HPDE6-E6E7 (cell line): Measurements from ENCODE around the gene TBC1D4.

ENCODE experiments used
- DNase-seq: peaks from one replicate; pipeline ENCODE4 v3.0.0; 2011; ENCODE audit warnings: missing footprints; ENCODE audit errors: extremely low spot score

TBC1D4 gene

DNA sequence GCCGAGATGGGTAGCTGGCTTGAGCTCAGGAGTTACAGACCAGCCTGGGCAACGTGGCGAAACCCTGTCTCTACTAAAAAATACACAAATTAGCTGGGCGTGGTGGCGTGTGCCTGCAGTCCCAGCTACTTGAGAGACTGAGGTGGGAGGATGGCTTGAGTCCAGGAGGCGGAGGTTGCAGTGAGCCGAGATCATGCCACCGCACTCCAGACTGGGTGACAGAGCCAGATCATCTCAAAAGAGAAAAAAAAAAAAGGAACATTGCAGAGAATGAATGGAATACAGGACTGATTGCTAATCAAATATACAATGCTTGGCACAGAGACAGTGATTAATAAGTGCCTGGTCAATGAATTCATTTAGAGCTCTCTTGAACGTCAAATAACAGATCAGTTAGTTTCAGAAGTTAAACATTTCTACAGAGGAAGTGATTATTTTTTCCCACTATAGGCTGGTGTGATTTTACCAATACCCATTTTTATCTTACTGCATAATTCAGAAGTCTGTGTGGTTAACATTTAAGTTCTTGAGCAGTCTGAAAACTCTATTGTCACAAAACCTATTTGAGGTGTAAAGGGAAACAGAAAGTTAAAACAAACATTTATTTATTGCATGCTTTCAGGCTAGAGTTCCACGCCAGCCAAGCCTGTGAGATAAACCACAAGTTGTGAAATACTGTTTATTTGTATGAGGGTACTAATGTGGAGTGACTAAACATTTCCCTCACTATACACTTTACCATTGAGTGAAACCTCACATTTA, 7.7 kb upstream of the TBC1D4 start:
- peak; percentile 15 for DNase-seq

DNA sequence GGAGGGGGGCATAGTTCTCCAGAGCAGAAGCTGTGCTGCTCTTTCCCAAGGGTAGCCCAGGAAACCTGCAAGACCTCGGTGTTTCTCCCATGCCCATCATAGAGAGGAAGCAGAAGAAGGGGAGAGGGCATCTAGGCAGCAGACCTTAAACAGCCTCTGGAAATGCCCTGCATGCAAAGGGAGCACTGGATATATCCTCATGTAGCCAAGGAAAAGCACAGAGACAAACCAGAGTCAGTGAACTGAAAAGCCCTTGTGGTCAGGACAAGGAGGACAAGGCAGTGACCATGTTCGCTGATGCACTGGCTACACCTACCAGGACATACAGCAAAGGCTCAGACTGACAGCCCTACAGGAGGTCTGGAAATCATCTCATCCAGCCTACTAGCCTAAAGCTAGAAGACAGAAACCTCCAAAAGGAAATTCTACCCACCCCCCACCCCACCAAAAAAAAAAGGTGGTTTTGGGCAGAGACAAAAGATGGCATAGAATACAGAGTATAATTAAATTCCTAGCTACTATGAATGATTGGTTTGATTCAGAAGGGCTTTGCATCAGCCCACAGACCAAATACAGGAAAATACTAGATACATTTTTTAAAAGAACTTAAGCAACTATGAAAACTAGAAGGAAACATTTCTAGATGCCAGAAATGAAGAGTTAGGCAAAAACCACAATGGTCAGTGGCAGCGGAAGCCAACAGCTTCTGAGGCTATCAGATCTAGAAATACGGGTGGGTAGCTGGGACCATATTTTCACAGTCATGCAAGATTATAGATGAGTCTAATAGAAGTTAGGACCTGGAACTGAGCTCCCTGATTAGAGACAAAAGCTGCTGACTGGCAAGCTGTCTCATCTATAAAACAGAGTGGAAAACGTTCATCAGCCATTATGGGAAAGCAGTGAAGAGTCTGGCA, 4.4 kb upstream of the TBC1D4 start:
- no peak for DNase-seq

DNA sequence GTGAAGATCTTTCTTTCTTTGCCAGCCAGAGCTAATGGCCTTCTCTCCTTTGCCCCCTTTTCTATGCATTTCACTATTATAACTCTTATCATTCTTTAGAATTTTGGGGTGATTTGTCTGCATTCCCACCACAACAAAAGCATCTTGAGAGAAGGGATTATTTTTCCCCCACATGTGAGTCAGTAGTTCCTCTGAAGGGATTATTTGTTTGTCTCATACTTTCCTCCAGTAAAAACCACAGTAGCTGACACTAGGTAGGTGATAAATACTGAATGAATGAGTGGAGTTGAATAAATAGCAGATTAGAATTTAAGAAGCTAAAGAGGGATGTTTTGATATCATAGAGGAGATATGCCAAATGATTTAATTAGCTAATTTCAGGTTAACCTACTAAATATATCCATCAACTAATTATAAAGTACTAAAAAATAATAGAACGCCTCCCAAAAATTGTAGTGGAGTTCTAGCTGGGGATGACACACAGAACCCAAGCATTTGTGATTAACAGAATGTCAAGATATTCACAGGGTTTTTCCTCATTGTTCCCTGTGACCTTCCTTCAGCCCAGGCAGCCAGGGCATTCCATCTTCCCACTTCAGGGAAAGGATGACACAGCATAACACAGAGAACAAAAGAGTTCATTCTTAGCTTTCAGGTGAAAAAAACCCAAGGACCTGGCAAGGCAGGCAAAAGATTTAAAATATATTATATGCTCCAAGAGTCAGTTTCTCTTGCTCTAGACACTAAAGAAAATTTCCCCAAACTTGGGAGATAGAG, 3.5 kb upstream of the TBC1D4 start:
- no peak for DNase-seq

DNA sequence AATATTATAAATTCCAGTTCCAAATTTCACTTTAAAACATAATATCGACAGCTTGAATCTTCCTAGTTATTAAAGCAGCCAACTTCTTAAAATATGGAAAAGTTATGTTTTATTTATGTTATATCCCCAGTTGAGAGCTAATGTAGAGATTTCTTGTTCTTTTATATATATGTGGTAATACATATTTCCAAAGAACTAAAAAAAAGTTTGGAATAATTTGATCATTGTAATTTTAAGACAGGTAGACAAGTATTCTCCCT, 781 bp upstream of the TBC1D4 start:
- DNase-seq: no peak

- DNase-seq: peak; percentile 25
Observed at GRCh38 chr13:75481176-75482069, 546 bp downstream of the TBC1D4 start.

- peak; percentile 71 for DNase-seq
Observed at GRCh38 chr13:75480671-75481175, 1.2 kb downstream of the TBC1D4 start.

GRCh38 chr13:75479102-75479740, 2.7 kb downstream of the TBC1D4 start:
- no peak for DNase-seq

DNA sequence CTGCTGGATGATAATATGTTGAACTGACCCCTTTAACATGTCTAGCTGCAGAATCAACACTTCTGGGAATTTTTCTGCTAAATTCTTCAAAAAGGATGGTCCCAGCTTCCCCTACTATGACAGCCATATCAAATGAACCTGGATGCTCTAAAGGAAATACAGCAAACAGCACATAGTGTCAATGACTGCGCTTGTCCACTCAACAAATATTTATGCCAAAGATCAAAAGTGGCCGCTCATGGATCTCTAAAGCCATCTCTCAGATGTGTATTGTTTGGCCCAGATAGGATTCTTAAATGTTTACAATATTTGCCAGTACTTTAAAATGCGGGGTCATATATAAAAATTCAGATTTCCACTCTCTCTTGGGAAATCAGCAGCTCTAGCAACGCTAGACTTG, 3.3 kb downstream of the TBC1D4 start:
- no peak for DNase-seq

DNA sequence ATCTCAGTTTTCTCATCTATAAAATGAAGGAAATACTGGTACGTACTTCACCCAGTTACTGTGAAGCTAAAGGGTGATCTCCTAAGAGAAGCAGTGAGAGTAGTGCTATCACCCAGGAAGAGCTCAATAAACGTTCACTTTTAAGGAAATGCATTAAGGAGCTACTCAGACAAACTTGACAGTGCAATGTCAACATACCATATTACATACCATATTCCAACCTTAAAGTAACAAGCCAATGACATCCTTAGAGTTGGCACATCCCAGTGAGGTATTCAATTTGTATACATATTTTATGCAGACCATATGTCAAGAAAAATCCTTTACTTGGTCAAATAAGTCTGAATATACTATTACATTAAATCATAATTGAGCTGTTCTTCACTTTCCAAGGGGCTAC, 7.0 kb downstream of the TBC1D4 start:
- DNase-seq: no peak

DNA sequence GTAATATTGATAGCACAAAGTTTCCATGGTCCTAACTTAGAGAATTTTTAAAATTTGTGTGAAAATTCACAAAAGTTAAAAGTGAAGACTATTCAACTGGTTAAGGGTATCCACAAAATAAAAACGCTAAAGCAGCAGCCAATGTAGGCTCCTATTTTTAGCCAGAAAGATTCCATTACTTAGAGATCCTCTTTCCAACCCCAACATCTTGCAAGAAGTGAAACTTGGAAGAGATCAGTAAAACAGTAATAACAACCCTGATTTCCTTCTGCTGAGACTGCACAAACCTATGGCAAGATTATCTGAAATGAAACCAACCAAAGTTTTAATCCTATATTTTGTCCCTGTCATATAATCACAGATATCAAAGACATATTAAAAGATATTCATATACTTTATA, 8.5 kb downstream of the TBC1D4 start:
- DNase-seq: no peak

GRCh38 chr13:75470676-75471075, 11.3 kb downstream of the TBC1D4 start:
- DNase-seq: no peak

GRCh38 chr13:75469047-75469446, 12.9 kb downstream of the TBC1D4 start:
- no peak for DNase-seq

GRCh38 chr13:75468602-75469001, 13.4 kb downstream of the TBC1D4 start:
- DNase-seq: no peak

GRCh38 chr13:75468098-75468497, 13.9 kb downstream of the TBC1D4 start:
- DNase-seq: no peak

DNA sequence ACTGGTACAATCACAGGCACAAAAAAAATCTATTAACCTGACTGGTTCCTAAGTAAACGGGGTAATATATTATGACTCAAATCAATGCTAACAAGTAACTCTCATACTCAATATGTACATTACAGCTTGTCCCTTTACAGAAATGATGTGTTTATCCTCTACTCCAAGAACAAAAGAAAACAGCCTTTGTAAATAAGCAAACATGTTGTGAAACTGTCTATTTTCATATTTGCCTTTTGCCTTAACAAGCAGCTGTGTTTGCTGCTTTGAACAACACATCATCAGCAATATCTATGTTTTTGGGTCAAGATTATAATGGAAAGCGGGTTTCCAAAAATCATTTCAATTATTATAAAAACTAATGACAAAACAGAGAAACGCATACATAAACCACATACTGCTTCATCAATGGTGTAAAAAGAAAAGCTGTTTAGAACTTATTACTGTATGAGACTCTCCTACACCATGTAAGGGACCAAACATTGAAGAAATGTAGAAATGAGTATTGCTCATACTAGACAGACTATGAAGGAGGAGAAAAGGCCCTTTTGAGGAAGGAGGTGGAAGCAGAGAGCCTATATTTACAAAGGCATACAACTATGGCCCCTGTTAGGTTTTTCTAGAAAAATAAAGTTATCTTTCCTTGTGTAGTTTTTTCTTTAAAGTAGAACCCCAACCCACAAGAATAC, 14.8 kb downstream of the TBC1D4 start:
- DNase-seq: no peak

- DNase-seq: no peak
Observed at GRCh38 chr13:75465236-75465635, 16.7 kb downstream of the TBC1D4 start.

DNA sequence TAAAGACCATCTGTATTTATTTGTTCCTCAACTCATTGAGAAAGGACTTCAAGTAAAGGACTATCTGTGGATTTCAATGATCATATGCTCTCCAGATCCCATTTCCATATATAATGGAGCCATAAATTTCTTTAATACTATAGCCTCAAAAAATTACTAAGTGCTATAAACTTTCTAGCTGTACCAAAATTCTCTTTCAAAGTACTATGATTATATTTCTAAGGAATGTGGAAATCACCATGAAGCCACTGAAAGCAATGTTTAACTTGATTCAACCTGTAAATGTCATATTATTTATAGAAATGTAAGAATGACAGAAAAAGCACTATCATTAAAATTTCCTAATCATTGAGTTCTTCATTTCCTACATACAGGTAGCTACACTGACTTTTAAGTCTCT, 20.7 kb downstream of the TBC1D4 start:
- no peak for DNase-seq

DNA sequence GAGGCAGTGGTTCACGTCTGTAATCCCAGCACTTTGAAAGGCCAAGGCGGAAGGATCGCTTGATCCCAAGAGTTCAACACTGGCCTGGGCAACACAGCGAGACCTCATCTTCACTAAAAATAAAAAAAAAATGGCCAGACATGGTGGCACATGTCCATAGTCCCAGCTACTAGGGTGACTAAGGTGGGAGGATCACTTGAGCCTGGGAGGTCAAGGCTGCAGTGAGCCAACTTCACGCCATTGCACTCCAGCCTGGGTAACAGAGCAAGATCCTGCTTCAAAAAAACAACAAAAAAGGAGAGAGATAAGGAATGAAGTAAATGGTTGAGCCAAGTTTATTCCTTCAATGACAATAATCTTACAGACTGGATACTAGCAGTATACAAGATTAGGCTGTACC, 21.3 kb downstream of the TBC1D4 start:
- DNase-seq: no peak

GRCh38 chr13:75458696-75459422, 23.1 kb downstream of the TBC1D4 start:
- DNase-seq: no peak
